Trophoblast cell (in vitro differentiated cells and primary cell): ENCODE data around the gene RHOT2.

Experiments
- DNase-seq, 2 donors: peaks; one replicate each; pipeline ENCODE4 v3.0.0-alpha.2; 2016
- H2AFZ ChIP-seq: 2 replicates; pipeline ENCODE4 v1.6.1; 2013; ENCODE audit warnings: low read length, moderate library complexity, mild to moderate bottlenecking; ENCODE audit not compliant: insufficient read depth, poor library complexity
- H2AK5ac ChIP-seq: 2 replicates; pipeline ENCODE4 v1.6.1; 2013; ENCODE audit warnings: mild to moderate bottlenecking, low read length
- H2BK120ac ChIP-seq: 2 replicates; pipeline ENCODE4 v1.6.1; 2013; ENCODE audit warnings: low read length, mild to moderate bottlenecking, moderate library complexity; ENCODE audit not compliant: insufficient read depth, poor library complexity
- H2BK12ac ChIP-seq: 2 replicates; pipeline ENCODE4 v1.6.1; 2013; ENCODE audit warnings: mild to moderate bottlenecking, low read length, moderate library complexity
- H2BK5ac ChIP-seq: 2 replicates; pipeline ENCODE4 v1.6.1; 2013; ENCODE audit warnings: low read length, low read depth, moderate library complexity, mild to moderate bottlenecking; ENCODE audit not compliant: poor library complexity
- H3K14ac ChIP-seq: 2 replicates; pipeline ENCODE4 v1.6.1; 2013; ENCODE audit warnings: mild to moderate bottlenecking, low read length
- H3K18ac ChIP-seq: 2 replicates; pipeline ENCODE4 v1.6.1; 2013; ENCODE audit warnings: mild to moderate bottlenecking, low read length
- H3K23ac ChIP-seq: 2 replicates; pipeline ENCODE4 v1.6.1; 2013; ENCODE audit warnings: low read length
- H3K27ac ChIP-seq: 2 replicates; pipeline ENCODE4 v1.5.1; 2013; ENCODE audit warnings: low read depth, mild to moderate bottlenecking, inconsistent platforms, low read length, moderate library complexity
- H3K27me3 ChIP-seq: 2 replicates; pipeline ENCODE4 v1.6.1; 2013; ENCODE audit warnings: inconsistent platforms, mild to moderate bottlenecking, low read length, moderate library complexity; ENCODE audit not compliant: insufficient read depth
- H3K36me3 ChIP-seq, 2 experiments: 1 replicate in 1 of 2; 2 replicates in 1 of 2; pipeline ENCODE4 v1.6.1; 2013; ENCODE audit warnings: low read length in 2 of 2, mild to moderate bottlenecking in 2 of 2, moderate library complexity in 1 of 2; ENCODE audit not compliant: insufficient read depth in 2 of 2, control insufficient read depth in 1 of 2
- H3K4ac ChIP-seq: 2 replicates; pipeline ENCODE4 v1.6.1; 2013; ENCODE audit warnings: low read depth, mild to moderate bottlenecking, low read length, moderate library complexity
- H3K4me1 ChIP-seq, 2 experiments: 1 replicate in 1 of 2; 2 replicates in 1 of 2; pipeline ENCODE4 v1.6.1; 2013; ENCODE audit warnings: low read length in 2 of 2, mild to moderate bottlenecking in 2 of 2, moderate library complexity in 1 of 2; ENCODE audit not compliant: insufficient read depth in 2 of 2, control insufficient read depth in 1 of 2
- H3K4me2 ChIP-seq: 2 replicates; pipeline ENCODE4 v1.6.1; 2013; ENCODE audit warnings: inconsistent platforms, mild to moderate bottlenecking, low read length, moderate library complexity
- H3K4me3 ChIP-seq: 2 replicates; pipeline ENCODE4 v1.5.1; 2013; ENCODE audit warnings: mild to moderate bottlenecking, low read depth, low read length, inconsistent platforms
- H3K79me1 ChIP-seq: one replicate; pipeline ENCODE4 v1.6.1; 2013; ENCODE audit warnings: low read length
- H3K79me2 ChIP-seq: 2 replicates; pipeline ENCODE4 v1.6.1; 2013; ENCODE audit warnings: low read length, mild to moderate bottlenecking; ENCODE audit not compliant: control insufficient read depth, insufficient read depth, poor library complexity
- H3K9ac ChIP-seq: 2 replicates; pipeline ENCODE4 v1.6.1; 2013; ENCODE audit warnings: mild to moderate bottlenecking, low read length
- H3K9me3 ChIP-seq: 2 replicates; pipeline ENCODE4 v1.6.1; 2013; ENCODE audit warnings: low read depth, mild to moderate bottlenecking, control low read depth, inconsistent platforms, low read length; ENCODE audit not compliant: insufficient read depth
- H4K12ac ChIP-seq: 2 replicates; pipeline ENCODE4 v1.6.1; 2013; ENCODE audit warnings: low read depth, mild to moderate bottlenecking, low read length, moderate library complexity
- H4K8ac ChIP-seq: 2 replicates; pipeline ENCODE4 v1.6.1; 2013; ENCODE audit warnings: low read depth, mild to moderate bottlenecking, low read length, moderate library complexity
- H4K91ac ChIP-seq: one replicate; pipeline ENCODE4 v1.6.1; 2013; ENCODE audit warnings: low read depth, mild to moderate bottlenecking, low read length, moderate library complexity
- WGBS: extraction: QIAGEN DNeasy Blood & Tissue Kit; methylation state at CpG from one replicate; pipeline ENCODE4 v1.1.7; 2013; ENCODE audit warnings: missing lambda C conversion rate; ENCODE audit not compliant: insufficient read length, insufficient coverage; ENCODE audit errors: extremely low coverage; 5-methylcytosine and 5-hydroxymethylcytosine counted together

Gene RHOT2

GRCh38 chr16:680967-681745, 13.2 kb downstream of the RHOT2 start:
- H3K18ac ChIP-seq = peak overlapping the region; percentile 44
- H3K36me3 ChIP-seq = peaks cover 37 to 41% of the 10 kb centered on the region in 2 experiments
- no peak overlapping the region for H2AFZ ChIP-seq
- H2BK120ac ChIP-seq = peak overlapping the region; percentile 12
- H3K79me1 ChIP-seq = peaks cover 14% of the 10 kb centered on the region
- H3K9ac ChIP-seq = peak overlapping the region; percentile 90
- peak overlapping the region; percentile 81 for H3K27ac ChIP-seq
- H3K79me2 ChIP-seq = peaks cover 21% of the 10 kb centered on the region
- peak overlapping the region; percentile 22 for H3K14ac ChIP-seq
- H4K91ac ChIP-seq = peak overlapping the region; percentile 97
- no peaks in the 10 kb centered on the region for H3K27me3 ChIP-seq
- peak overlapping the region; percentile 96 for H3K4me3 ChIP-seq
- WGBS = no CpG with 5 or more reads among the region's 44 CpGs
- peak overlapping the region; percentile 91 for H3K4ac ChIP-seq
- DNase-seq = peak; percentile 43 to 68
- H3K4me2 ChIP-seq = peak overlapping the region; percentile 85
- peak overlapping the region; percentile 44 for H4K8ac ChIP-seq
- H4K12ac ChIP-seq = peak overlapping the region; percentile 28
- peaks cover 27 to 32% of the 10 kb centered on the region in 2 experiments for H3K4me1 ChIP-seq
- no peak overlapping the region for H2BK12ac ChIP-seq
- peak overlapping the region; percentile 80 for H2BK5ac ChIP-seq
- no peak overlapping the region for H3K23ac ChIP-seq
- H2AK5ac ChIP-seq = peak overlapping the region; percentile 6
- peaks cover 5% of the 10 kb centered on the region for H3K9me3 ChIP-seq

- peaks cover 21% of the 10 kb centered on the region for H3K79me2 ChIP-seq
- peaks cover 43 to 48% of the 10 kb centered on the region in 2 experiments for H3K36me3 ChIP-seq
- no CpG with 5 or more reads among the region's 28 CpGs for WGBS
- H3K4ac ChIP-seq = peak overlapping the region; percentile 91
- no peak overlapping the region for H2AFZ ChIP-seq
- no peaks in the 10 kb centered on the region for H3K27me3 ChIP-seq
- no peak overlapping the region for H3K14ac ChIP-seq
- H3K4me2 ChIP-seq = peak overlapping the region; percentile 85
- H2BK12ac ChIP-seq = no peak overlapping the region
- H3K4me3 ChIP-seq = peak overlapping the region; percentile 6
- no peak overlapping the region for H2AK5ac ChIP-seq
- no peak for DNase-seq
- H3K9ac ChIP-seq = no peak overlapping the region
- H3K4me1 ChIP-seq = peaks cover 27 to 32% of the 10 kb centered on the region in 2 experiments
- no peak overlapping the region for H4K91ac ChIP-seq
- no peak overlapping the region for H2BK5ac ChIP-seq
- no peak overlapping the region for H2BK120ac ChIP-seq
- H3K23ac ChIP-seq = no peak overlapping the region
- H4K12ac ChIP-seq = no peak overlapping the region
- H3K9me3 ChIP-seq = peaks cover 4% of the 10 kb centered on the region
- no peak overlapping the region for H3K18ac ChIP-seq
- no peak overlapping the region for H3K27ac ChIP-seq
- no peak overlapping the region for H4K8ac ChIP-seq
- H3K79me1 ChIP-seq = peaks cover 14% of the 10 kb centered on the region
These were observed 14.0 kb downstream of the RHOT2 start for GRCh38 chr16:681746-682427.

DNA sequence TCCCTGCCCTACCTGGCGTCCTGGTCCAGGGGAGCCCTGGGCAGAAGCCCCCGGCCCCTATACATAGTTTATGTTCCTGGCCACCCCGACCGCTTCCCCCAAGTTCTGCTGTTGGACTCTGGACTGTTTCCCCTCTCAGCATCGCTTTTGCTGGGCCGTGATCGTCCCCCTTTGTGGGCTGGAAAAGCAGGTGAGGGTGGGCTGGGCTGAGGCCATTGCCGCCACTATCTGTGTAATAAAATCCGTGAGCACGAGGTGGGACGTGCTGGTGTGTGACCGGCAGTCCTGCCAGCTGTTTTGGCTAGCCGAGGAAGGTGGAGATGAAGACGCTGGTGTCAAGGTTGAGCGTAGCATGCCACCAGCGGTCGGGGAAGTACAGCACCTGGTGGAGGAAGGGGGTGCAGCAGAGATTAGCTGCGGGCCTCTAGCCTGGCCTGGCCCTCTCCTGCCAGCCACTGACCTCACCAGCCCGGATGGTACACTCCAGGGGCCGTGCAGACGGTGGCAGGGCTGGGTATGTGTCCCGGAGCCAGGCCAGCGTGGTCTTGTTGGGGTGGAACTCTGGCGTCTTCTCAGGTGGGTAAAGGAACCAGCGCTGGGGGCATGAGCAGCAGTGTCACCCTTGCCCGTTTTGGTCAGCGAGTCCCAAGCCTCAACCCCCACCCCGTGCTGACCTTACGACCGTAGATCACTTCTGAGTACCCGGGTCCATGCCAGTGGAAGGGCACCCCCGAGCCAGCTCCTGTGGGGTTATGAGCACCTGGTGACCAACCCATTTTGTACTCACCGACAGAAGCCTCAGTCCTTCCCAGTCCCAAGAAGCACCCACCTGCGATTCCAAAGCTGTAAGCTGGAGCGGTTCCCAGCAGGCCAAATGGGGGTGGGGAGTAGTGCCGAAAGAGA, 14.8 kb downstream of the RHOT2 start:
- DNase-seq = no peak
- Histone ChIP-seq H3K36me3 (peaks cover 52 to 57% of the 10 kb centered on the region in 2 experiments), H4K91ac (no peak overlapping the region), H3K14ac (no peak overlapping the region), H3K4me2 (peak overlapping the region; percentile 90), H3K4me3 (no peak overlapping the region), H4K8ac (no peak overlapping the region), H2AK5ac (no peak overlapping the region), H2AFZ (no peak overlapping the region), H3K9me3 (peaks cover 6% of the 10 kb centered on the region), H3K9ac (peak overlapping the region; percentile 30), H2BK5ac (no peak overlapping the region), H3K4ac (peak overlapping the region; percentile 5), H3K27ac (no peak overlapping the region), H2BK120ac (no peak overlapping the region), H3K79me2 (peaks cover 21% of the 10 kb centered on the region), H3K23ac (no peak overlapping the region), H2BK12ac (no peak overlapping the region), H3K27me3 (no peaks in the 10 kb centered on the region), H3K4me1 (peaks cover 27 to 32% of the 10 kb centered on the region in 2 experiments), H4K12ac (no peak overlapping the region), H3K18ac (no peak overlapping the region), H3K79me1 (peaks cover 14% of the 10 kb centered on the region)
- WGBS = no CpG with 5 or more reads among the region's 36 CpGs
